ENCODE data around the gene DDTL.
"Not testable (repeated sequence)": the region's sequence is repeated elsewhere in the genome, so short reads cannot be mapped to it uniquely, and the experiment has no call there.

DNA sequence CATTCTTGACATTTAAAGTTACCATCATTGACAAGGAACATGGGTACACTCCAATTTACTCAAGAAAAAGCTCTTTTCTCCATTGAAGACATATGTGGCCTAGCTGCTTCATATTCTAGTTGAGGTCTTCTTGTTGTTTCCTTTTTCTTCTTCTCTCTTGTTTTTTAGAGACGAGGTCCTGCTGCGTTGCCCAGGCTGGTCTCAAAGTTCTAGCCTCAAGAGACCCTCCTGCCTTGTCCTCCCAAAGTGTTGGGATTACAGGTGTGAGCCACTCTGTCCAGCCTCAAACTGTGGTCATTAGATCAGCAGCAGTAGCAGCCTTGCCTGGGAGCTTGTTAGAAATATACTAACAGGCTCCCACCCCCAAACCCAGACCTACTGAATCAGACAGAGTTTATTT lies 26.4 kb downstream of the DDTL start:
- TF ChIP-seq, protein P1, sequence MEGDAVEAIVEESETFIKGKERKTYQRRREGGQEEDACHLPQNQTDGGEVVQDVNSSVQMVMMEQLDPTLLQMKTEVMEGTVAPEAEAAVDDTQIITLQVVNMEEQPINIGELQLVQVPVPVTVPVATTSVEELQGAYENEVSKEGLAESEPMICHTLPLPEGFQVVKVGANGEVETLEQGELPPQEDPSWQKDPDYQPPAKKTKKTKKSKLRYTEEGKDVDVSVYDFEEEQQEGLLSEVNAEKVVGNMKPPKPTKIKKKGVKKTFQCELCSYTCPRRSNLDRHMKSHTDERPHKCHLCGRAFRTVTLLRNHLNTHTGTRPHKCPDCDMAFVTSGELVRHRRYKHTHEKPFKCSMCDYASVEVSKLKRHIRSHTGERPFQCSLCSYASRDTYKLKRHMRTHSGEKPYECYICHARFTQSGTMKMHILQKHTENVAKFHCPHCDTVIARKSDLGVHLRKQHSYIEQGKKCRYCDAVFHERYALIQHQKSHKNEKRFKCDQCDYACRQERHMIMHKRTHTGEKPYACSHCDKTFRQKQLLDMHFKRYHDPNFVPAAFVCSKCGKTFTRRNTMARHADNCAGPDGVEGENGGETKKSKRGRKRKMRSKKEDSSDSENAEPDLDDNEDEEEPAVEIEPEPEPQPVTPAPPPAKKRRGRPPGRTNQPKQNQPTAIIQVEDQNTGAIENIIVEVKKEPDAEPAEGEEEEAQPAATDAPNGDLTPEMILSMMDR (IDR thresholded peaks at IDR 0.05): not testable (repeated sequence)
- TF ChIP-seq EZH2 (IDR thresholded peaks at IDR 0.05; ENCODE audit: borderline replicate concordance, insufficient read depth, low read depth, low read length, poor library complexity, severe bottlenecking): not testable (repeated sequence)
